CD4-positive, alpha-beta T cell treated with Interleukin-6 for 4 hours (primary cell): ENCODE measurements around the gene CREM.

Experiments
- DNase-seq: peaks from one replicate; pipeline ENCODE4 v3.0.0-alpha.2; 2020; ENCODE audit warnings: mixed read lengths

CREM gene

DNA sequence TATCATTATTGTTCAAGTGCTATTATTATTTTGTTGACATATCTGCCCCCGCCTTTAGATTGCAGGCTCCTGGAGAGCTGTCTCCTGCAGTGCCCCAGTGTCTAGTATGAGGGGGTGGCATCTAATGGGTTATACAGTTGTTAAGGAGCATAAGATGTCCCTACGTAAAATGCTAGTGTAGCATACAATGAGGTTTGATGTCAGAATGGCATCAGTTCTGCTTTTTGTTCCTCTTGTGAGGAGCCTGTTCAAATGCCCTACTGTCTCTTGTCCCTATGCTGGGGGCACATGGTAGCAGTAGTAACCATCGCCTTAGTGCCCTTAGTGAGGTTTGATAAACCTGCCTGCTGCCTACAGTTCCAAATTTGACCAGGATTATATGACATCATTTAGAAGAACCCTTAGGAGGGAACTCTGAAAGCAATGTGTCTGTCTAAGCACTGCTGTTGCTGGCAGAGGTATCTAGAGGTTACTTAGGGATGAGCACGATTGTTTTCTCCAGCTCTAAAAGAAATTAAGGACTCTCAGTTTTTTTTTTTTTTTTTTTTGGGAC is 9.7 kb downstream of the CREM start:
- DNase-seq = no peak

DNA sequence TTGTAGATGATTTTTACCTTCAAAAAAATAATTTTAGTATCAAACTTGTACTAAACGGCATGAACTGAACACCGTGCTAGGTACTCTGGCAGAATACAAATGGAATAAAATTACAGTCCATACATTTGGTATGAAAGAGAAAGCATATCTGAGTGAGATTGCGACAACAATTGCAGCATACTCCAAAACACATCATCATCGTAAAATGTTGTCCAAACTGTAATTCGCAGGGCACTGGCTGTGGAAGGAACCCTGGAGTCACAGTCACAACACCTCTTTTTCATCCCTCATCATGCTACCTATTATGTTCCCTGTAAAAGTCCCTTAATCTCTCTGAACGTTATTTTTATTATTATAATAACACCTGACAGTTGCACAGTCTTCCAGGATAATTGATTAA is 13.5 kb downstream of the CREM start:
- DNase-seq = no peak

DNA sequence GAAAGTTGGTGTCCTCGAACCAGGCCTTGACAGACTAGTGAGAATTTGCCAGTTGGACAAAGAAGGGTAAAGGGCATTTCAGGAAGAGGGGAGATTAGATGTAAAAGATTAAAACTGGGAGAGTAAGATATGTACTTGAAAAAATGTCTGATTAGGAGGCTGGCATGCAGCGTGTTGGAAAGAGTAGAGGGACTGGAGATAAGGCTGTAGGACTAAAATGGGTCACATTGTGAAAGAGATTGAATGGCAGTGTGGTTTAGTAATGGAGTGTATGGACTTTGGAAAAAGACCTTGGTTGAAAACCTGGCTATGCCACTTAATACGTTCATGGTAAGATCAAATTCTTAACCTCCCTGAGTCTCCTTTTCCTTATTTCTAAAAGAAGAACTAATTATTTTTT is 14.1 kb downstream of the CREM start:
- no peak for DNase-seq

DNA sequence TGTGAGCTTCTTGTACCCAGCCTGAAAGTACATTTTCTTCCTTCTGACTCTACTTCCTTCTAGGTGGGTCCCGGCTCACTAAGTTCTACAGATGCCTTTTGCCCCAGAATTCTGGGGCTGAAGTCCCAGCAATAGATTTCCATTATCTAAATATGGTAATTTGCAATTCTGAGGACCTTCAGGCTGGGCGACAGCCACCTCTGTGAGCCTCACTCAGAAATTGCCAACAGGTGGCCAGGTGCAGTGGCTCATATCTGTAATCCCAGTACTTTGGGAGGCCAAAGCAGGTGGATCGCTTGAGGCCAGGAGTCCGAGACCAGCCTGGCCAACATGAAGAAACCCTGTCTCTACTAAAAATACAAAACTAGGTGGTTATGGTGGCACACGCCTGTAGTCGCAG is 23.7 kb downstream of the CREM start:
- no peak for DNase-seq

DNA sequence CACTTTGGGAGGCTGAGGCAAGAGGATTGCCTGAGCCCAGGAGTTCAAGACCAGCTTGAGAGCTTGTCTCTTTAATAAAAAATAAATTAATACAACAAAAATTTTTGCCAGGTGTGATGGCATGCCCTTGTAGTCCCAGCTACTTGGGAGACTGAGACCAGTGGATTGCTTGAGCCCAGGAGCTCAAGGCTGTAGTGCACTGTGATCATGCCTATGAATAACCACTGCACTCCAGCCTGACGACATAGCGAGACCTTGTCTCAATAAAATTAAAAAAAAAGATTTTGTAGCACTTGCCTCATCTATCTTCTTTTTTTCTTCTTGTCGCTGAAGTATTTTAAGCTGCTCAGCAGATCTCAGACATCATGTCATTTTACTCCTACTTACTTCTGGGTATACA is 26.3 kb downstream of the CREM start:
- no peak for DNase-seq

DNA sequence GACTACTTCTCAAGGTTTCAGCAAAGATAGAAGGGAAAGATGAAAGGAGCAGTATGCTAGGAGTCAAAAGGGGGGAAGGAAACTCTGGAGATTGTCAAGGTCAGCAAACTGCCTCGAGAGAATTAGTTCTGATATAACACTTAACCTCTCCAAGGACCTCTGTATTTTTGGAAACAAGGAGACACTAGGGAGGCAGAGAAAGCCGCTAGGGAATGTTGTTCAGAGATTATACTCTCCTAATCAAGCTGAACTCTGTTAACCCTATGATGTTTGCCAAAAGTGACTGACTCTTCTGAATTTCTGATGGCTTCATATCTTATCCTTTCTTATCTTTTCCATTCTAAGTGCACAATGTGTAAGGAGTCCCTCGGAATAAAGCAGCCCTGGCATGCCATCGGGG is 27.1 kb downstream of the CREM start:
- DNase-seq = no peak

DNA sequence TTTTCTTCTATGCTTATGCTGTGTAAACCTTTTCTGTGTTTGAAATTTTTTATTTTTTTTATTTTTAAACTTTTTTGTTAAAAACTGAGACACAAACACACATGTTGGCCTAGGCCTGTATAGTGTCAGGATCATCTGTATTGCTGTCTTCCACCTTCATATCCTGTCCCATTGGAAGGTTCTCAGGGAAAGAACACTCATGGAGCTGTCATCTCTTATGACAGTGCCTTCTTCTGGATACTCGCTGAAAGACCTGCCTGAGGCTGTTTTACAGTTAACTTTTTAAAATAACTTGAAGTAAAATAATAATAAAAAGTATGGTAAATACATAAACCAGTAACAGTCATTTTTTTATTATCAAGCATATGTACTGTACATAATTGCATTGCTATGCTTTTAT is 34.1 kb downstream of the CREM start:
- DNase-seq = no peak

DNA sequence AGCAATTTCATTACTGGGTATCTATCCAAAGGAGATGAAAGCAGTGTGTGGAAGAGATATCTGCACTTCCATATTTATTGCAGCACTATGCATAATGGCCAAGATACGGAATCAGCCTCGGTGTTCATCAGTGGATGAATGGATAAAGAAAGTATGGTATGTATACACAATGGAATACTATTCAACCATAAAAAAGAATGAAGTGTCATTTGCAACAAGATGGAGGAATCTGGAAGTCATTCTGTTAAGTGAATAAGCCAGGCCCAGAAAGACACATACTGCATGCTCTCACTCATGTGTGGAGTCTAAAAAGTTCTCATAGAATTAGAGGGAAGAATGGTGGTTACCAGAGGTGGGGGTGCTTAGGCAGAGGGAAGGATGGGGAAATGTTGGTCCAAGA is 35.3 kb downstream of the CREM start:
- no peak for DNase-seq

DNA sequence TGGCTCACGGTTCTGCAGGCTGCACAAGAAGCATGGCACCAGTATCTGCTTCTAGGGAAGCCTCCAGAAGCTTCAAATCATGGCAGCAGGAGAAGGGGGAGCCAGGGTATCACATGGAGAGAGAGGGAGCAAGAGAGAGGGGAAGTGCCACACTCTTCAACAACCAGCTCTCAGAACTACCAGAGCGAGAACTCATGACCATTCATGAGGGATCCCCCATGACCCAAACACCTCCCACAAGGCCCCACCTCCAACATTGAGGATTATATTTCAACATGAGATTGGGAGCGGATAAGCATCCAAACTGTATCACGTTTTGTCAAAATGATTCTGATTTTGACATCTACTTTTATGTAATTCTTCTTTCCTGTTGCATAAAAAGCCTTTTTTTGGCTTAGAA is 38.5 kb downstream of the CREM start:
- DNase-seq = no peak

DNA sequence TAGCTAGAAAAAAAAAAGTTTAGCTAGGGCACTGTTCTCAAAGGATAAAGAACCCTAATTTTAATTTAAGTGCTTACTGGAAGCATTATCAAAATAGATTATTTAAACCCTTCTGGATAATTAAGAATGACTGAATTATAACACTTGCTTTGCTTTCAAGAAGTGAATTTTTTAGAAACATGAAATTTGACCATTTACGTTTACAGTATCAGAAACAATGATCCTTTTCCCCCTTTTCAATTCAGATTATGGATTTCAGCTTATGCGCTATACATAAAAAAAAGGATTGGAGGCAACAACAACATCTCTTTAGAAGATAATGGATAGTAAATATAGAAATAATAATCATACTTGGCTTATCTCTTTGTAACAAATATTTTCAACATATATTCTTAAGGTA is 39.2 kb downstream of the CREM start:
- DNase-seq = no peak

DNA sequence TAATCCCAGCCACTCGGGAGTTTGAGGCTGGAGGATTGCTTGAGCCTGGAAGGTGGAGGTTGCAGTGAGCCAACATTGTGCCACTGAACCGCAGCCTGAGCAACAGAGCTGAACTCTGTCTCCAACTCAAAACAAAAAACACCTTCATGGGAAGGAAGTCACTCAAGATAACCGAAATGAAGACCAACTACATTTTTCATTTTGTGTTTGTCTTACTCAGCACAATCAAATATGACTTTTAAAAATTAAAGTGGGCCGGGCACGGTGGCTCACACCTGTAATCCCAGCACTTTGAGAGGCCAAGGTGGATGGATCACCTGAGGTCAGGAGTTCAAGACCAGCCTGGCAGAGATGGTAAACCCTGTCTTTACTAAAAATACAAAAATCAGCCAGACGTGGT is 40.0 kb downstream of the CREM start:
- no peak for DNase-seq

DNA sequence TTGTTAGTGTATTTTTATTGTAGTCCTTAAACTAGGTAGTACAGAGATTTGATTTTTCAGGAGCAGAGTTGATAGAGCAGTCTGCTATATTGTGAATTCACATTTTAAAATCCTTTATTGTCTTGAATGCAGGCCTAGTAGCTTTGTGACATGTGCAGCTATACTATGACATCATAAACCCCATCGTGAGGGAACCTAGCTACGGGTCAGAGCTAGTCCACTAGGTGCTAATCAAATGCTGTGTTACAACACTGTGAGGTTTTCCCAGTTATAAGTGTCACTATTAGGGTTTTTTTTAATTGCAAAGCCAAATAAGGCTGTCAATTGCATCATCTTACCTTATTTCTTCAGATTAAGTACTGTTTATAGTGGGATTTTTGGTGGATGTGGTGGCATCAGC is 40.7 kb downstream of the CREM start:
- no peak for DNase-seq

DNA sequence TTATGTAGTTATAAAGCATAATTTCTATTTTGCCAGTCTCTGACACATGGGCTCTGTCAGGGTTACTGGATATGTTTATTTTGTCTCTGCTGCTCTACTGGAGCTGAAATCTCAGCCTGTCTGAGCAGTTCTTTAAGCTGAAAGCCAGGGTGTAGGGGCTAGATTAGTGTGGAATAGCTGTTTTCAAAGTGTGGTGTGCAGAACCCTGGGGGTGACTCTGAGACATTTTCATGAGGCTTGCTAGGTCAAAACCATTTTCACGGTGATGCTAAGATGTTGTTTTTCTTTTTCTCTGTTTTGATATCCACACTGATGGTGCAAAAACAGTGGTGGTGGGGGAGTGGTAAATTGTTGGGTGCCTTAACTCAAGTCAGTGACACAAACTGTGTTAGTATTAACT is 45.5 kb downstream of the CREM start:
- no peak for DNase-seq

DNA sequence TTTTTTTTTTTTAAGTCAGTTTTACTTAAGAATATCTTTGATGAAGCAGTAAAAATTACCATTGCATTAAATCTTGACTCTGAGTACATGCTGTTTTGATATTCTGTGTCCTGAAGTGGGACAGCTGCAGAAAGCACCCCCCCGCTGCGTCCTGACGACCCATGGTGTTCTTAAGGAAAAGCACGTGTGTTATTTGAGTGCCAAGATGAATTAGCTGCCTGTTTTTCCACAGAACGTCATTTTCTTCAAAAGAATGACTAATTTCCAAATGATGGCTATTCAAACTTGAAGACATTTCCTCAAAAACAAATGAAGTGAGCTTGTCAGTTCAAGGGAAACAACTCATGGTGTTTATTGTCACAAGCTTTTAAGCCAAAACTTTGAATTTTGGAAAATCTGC is 45.9 kb downstream of the CREM start:
- DNase-seq = no peak

DNA sequence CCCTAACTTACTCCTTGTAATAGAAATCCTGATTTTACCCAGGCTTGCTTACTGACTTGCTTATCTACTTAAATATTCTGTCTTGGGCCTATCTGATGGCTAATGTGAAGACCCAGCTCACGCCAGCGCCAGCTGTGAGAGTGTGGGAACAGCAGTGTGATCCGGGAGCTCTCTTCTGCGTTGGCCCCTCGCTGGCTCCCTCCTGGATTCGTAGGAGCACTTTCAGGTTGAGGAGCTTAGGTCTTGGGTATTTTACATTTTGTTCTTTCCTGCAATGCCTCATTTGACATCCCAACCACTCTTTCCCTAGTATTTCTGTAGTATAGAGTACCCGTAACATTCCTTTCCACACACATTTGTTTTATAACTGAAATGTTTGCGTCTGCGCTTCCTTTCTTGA is 51.7 kb downstream of the CREM start:
- DNase-seq = no peak

DNA sequence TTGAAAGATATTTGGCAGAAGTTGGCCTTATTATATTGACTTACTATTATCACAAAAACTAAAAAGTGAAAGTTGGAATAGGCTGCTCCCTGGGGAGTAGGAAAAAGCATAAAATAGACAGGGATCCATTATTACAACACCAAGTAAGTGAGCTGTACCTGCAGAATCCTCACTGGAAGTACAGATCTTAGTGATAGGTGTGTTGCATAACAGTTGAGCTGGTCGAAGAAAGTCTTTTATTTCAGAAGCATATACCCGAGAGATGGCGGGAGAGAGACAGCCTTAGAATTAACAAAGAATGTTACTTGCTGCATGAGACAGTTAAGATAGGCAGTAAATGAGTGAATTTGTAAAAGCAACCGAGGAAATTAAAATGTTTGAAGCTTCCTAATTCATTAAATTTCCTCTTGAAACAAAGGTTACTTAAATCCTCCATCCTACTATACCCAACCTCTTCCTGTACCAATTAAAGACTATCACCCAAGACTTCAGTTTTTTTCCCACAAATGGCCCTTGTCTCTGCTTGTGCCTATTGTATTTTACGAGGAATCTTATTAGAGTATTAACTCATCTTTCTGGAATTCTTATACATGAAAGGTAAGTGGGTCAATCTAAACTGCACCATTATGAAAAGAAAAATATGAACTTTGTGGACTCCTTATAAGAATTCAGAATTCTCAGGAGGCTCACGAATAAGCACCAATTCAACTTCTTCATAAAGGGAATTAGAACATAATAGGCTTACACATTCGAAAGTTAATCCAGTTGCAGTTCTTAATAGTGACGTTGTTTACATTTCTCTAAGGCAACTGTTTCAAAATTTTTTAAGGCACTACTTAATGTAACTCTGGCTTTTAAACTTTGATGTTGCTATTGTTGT is 56.2 kb downstream of the CREM start:
- DNase-seq = no peak

DNA sequence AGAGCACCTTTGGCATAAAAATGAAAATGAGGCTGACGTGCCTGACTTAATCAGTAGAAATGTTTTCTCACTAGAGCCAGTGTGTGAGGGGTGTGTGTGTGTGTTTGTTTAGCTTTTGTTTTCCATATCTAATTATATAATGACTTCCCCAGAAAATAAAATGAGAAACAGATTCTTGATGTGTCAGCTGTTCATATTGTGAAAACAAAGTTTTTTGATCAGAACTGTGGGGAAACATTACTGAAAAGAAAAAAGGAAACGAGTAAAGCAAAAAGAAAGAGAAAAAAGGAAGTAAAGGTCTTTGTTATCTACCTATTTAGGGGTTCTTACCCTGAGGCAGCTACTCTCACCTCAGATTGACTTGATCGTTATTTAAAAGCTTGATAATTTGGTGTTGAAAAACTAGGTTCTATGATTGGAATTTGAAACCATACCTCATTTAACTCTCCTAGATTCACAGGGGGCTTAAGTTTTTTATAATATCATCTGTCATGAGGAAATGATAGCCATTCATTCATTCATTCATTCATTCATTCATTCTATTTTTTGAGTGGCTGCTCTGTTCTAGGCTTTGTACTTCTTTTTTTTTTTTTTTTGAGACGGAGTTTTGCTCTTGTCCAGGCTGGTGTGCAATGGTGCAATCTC is 58.0 kb downstream of the CREM start:
- no peak for DNase-seq

DNA sequence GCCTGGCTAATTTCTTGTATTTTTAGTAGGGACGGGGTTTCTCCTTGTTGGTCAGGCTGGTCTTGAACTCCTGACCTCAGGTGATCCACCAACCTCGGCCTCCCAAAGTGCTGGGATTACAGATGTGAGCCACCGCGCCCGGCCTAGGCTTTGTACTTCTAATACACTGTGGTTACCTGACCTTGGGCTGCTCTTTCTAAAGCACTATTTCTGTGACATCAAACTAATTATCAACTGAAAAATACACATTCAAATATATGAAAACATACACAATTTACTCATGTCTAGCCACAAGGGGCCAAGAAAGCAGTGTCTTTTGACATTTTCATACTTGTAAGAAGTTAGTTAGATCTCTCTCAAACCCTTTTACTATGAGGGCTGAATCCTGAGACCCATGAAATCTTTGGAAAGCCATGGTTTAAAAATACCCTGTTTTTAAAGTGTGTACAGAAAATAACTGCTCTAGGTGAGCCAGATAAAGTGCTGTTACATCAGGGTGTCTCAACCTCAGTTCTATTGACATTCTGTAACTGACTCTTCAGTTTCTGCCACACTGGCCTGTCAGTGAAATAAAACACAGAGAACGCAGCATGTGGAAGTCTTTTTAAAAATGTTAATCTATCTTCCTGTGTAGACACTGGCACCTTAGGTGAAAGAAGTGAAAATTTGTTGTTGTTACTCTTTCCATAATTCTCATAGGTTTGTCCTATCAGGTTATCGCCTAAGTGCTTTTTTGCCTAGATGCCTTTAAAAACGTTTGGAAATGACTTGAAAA is 58.8 kb downstream of the CREM start:
- no peak for DNase-seq

DNA sequence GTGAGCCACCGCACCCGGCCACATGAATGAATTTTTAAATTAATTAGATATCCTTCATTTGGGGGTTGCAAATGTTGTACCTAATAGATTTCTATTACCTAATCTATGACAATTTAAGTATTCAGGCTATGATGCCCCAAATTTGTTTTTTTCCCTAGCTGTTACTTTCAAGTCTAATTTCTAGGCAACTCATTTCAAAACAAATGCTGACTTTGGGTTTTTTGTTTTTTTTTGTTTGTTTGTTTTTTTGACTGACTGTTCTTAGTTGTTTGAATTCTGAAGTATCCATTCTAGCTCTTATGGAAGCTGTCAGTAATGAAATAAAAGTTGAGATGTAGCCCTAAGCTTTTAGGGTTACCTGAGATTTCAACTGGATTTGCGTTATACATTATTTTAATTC is 62.3 kb downstream of the CREM start:
- DNase-seq = no peak

DNA sequence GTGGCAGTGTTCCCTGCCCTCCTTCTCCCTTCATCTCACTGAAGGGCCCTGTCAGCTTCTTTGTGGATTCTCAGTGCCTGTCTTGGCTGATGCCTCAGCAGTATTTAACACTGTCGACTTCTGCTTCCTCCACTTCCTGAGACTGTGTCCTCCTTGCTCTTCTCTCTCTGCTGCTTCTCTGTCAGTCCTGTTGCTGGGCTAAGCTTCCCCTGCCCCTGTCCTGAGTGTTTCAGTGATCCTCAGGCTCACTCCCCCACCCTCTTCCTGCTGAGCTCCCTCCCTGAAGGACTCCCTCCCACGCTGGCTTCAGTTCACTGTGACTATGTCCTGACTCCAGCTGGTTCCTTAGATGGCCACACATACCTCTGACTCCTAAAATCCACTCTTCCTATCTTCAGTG is 64.9 kb downstream of the CREM start:
- DNase-seq = no peak

DNA sequence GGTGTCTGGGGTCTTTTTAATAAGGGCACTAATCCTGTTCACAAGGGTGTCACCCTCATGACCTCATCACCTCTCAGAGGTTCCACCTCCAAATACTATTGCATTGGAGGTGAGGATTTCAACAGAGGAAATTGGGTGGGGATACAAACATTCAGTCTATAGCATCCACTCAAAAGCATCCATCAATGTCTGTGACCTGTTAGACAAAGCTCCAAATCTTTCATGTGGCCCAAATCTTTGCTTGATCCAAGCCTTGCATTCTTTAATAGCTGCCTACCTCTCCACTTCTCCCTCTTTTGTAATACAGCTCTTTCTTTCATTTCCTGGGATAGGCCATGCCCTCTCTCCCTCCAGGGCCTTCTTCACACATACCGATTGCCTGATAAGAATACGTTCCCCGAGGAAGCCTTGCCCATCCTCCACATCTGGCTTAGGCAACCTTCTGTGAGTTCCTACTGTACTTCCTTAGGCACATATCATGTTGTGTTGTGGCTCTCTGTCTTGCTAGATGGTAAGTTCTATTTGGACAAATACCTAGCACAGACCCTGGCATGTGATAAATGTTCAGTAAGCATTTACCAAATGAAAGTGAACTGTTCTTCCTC is 66.1 kb downstream of the CREM start:
- no peak for DNase-seq

DNA sequence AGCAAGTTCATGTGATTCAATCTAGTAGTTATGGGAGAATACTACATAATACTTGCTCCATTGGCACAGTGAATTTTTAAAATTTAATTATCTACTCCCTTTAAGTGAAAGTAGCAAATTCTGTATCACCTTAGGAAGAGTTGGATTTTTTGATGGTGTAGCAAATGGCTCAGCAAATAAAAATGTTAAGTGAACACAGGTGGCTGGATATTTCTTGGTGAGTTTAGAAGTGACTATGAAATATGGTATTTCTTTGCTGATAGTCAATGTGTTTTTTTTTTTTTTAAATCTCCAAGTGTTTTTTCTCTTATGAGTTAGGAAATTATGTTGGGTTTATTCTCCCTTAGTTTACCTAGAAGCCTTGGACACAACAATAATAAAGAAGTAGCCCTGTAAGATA is 67.8 kb downstream of the CREM start:
- DNase-seq = no peak

DNA sequence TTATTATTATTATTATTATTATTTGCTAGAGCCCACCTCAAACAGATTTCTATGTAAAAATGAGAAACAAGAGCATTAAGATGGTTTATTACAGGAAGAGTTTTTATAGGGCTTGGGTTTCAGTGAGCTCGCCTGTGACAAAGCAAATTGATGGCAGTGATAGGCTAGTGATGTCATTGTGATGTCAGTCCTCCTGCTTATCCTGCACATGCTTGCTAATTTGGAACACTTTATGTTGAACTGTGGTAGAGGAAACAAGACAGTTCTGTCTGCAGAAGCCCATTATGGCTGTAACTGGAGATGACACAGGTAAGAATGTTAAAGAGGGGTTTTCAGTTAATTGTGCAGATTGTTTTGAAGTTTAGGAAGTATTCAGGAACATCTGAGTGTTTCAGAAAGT is 68.3 kb downstream of the CREM start:
- no peak for DNase-seq
